ENCODE data around the gene SLC34A1. TPM values are rescaled to one million over a fixed set of nuclear protein-coding genes. Genes with fewer than 3 reads are reported as not detected.

The SLC34A1 gene
- total RNA-seq, 1 experiment from 2014 or later = 0.28 TPM

- H4K20me1 ChIP-seq (ENCODE audit: insufficient read depth) = no peaks in the 10 kb centered on the region
- CTCF ChIA-PET = interaction anchor here (0.7 kb wide), 1 partner anchor 139 kb away, joined by 3 read pairs; no protein-coding TSS in a partner anchor
- no peaks in the 10 kb centered on the region for H3K79me2 ChIP-seq (ENCODE audit: low read depth)
- peaks cover 10% of the 10 kb centered on the region; the same call in 1 of the 2 replicates for H3F3A ChIP-seq (ENCODE audit: insufficient read depth, low read depth)
- no peak overlapping the region for H3K27ac ChIP-seq
- H3K4me2 ChIP-seq = peak overlapping the region; percentile 95
- H3K9me3 ChIP-seq (ENCODE audit: insufficient read depth, low read depth) = no peaks in the 10 kb centered on the region
- no TSS peak for BruUV-seq (replicated peaks)
- intact Hi-C loops (cut with micrococcal nuclease; ENCODE audit: unreplicated experiment) = no loop called here
- peak in 1 of 2 experiments; percentile 80 for DNase-seq
- POLR2A ChIA-PET (ENCODE audit: unreplicated experiment) = interaction anchor here (0.6 to 0.7 kb wide), 3 partner anchors 50 to 1435 kb away, joined by 5 to 7 read pairs (median 5); no protein-coding TSS in a partner anchor
- H3K36me3 ChIP-seq (ENCODE audit: low read depth) = no peaks in the 10 kb centered on the region
- H2AFZ ChIP-seq = peak overlapping the region; percentile 84
- H3K9me2 ChIP-seq (ENCODE audit: insufficient read depth) = no peaks in the 10 kb centered on the region
- H3K4me3 ChIP-seq = peak overlapping the region; percentile 79
- 0 out of 2 replicates have a peak, but pooled peaks cover 7% of the 10 kb centered on the region for H3K27me3 ChIP-seq (ENCODE audit: insufficient read depth, low read depth)
- H3K4me1 ChIP-seq (replicated peaks; ENCODE audit: insufficient read depth) = 0 out of 2 replicates have a peak, but pooled peaks cover 4% of the 10 kb centered on the region
- TF ChIP-seq EZH2 (IDR thresholded peaks at IDR 0.05; ENCODE audit: low read depth) (no peak), CTCF (conservative IDR thresholded peaks at IDR 0.05) (no peak)
Observed at GRCh38 chr5:177362610-177363507, 21.4 kb upstream of the SLC34A1 start.

- DNase-seq = no peak
- Histone ChIP-seq H3K79me2 (ENCODE audit: low read depth) (no peaks in the 10 kb centered on the region), H3K36me3 (ENCODE audit: low read depth) (no peaks in the 10 kb centered on the region), H3F3A (ENCODE audit: insufficient read depth, low read depth) (peaks cover 10% of the 10 kb centered on the region; the same call in 1 of the 2 replicates), H3K27me3 (ENCODE audit: insufficient read depth, low read depth) (0 out of 2 replicates have a peak, but pooled peaks cover 7% of the 10 kb centered on the region), H3K4me1 (replicated peaks; ENCODE audit: insufficient read depth) (0 out of 2 replicates have a peak, but pooled peaks cover 4% of the 10 kb centered on the region), H3K4me2 (peak overlapping the region; percentile 95), H2AFZ (peak overlapping the region; percentile 84; the same call in 1 of the 2 replicates), H3K27ac (no peak overlapping the region), H3K9me3 (ENCODE audit: insufficient read depth, low read depth) (no peaks in the 10 kb centered on the region), H3K4me3 (peak overlapping the region; percentile 79), H4K20me1 (ENCODE audit: insufficient read depth) (no peaks in the 10 kb centered on the region), H3K9me2 (ENCODE audit: insufficient read depth) (no peaks in the 10 kb centered on the region)
- BruUV-seq (replicated peaks) = no TSS peak
- intact Hi-C loops (cut with micrococcal nuclease; ENCODE audit: unreplicated experiment) = no loop called here
- TF ChIP-seq EZH2 (IDR thresholded peaks at IDR 0.05; ENCODE audit: low read depth) (no peak), CTCF (conservative IDR thresholded peaks at IDR 0.05) (no peak)
- POLR2A ChIA-PET (ENCODE audit: unreplicated experiment) = interaction anchor here (0.6 kb wide), 1 partner anchor 86 kb away, joined by 7 read pairs; no protein-coding TSS in a partner anchor
- CTCF ChIA-PET = no interaction called here
Observed at GRCh38 chr5:177363565-177363964, 20.7 kb upstream of the SLC34A1 start.

GRCh38 chr5:177364159-177364962 lies 19.9 kb upstream of the SLC34A1 start:
- Histone ChIP-seq H4K20me1 (ENCODE audit: insufficient read depth) (no peaks in the 10 kb centered on the region), H3K9me2 (ENCODE audit: insufficient read depth) (no peaks in the 10 kb centered on the region), H3K27me3 (ENCODE audit: insufficient read depth, low read depth) (0 out of 2 replicates have a peak, but pooled peaks cover 3% of the 10 kb centered on the region), H3K4me1 (replicated peaks; ENCODE audit: insufficient read depth) (0 out of 2 replicates have a peak, but pooled peaks cover 4% of the 10 kb centered on the region), H3K36me3 (ENCODE audit: low read depth) (no peaks in the 10 kb centered on the region), H3K27ac (no peak overlapping the region), H2AFZ (no peak overlapping the region), H3K4me3 (no peak overlapping the region), H3K79me2 (ENCODE audit: low read depth) (no peaks in the 10 kb centered on the region), H3F3A (ENCODE audit: insufficient read depth, low read depth) (peaks cover 10% of the 10 kb centered on the region; the same call in 1 of the 2 replicates), H3K4me2 (no peak overlapping the region), H3K9me3 (ENCODE audit: insufficient read depth, low read depth) (no peaks in the 10 kb centered on the region)
- ChIA-PET POLR2A (ENCODE audit: unreplicated experiment) (interaction anchor here (0.6 to 0.8 kb wide), 2 partner anchors 13 to 789 kb away, joined by 3 to 4 read pairs; partner anchors contain the start of genes LMAN2 and NHP2), CTCF (interaction anchor here (0.6 kb wide), 1 partner anchor 132 kb away, joined by 5 read pairs; no protein-coding TSS in a partner anchor)
- TF ChIP-seq CTCF (conservative IDR thresholded peaks at IDR 0.05) (no peak), EZH2 (IDR thresholded peaks at IDR 0.05; ENCODE audit: low read depth) (no peak)
- intact Hi-C loops (cut with micrococcal nuclease; ENCODE audit: unreplicated experiment) = no loop called here
- no TSS peak for BruUV-seq (replicated peaks)
- DNase-seq = no peak

Data from PC-9 (cell line).